Measurements from ENCODE around the gene NTF4.
A peak's percentile ranks its signal among the peaks of the same experiment; 100 is the strongest.

Gene NTF4, protein sequence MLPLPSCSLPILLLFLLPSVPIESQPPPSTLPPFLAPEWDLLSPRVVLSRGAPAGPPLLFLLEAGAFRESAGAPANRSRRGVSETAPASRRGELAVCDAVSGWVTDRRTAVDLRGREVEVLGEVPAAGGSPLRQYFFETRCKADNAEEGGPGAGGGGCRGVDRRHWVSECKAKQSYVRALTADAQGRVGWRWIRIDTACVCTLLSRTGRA

DNA sequence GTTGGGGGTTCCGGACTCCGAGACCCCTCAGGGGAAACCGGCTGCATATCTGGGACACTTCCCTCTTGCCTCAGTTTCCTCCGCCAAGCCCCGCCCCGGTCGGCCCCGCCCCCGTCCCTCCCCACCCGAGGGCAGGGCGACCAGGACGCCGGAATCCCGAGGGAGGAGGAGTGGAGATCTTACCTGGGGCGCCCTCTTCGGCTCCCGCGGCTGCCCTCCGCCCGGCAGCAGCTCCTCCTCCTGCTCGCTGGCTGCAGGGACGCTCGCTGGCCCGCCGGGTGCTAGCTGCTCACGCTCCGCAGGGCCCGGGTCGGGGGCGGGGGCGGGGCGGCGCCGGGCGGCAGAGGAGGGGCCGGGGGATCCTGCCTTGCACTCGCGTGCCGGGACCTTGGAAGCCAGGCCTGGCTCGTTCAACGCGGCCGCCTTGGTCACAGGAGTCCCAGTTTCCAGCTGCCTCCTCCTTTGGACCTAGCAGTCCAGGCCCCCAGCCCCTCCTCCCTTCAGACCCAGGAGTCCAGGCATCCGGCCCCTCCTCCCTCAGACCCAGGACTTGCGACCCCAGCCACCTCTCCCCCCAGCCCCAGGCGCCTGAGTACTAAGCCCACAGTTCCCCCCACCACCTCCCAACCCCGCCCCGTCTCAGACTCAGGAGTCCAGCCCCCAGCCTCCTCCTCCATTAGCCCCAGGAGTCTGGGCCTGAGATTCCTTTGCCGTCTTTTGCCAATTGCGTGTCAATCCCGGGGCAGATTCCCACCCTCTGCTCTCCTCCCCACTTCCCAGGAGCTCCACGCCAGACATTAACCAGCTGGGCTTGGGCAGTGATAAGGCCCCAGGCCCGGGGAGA is at the start of gene NTF4:
NTF4 (minus strand) TSS at position 51 of the 844 bp plus-strand sequence. CDS start 2,821 bp downstream, outside the sequence.
- no peak for DNase-seq (ENCODE audit: low read depth in 2 of 2)

DNA sequence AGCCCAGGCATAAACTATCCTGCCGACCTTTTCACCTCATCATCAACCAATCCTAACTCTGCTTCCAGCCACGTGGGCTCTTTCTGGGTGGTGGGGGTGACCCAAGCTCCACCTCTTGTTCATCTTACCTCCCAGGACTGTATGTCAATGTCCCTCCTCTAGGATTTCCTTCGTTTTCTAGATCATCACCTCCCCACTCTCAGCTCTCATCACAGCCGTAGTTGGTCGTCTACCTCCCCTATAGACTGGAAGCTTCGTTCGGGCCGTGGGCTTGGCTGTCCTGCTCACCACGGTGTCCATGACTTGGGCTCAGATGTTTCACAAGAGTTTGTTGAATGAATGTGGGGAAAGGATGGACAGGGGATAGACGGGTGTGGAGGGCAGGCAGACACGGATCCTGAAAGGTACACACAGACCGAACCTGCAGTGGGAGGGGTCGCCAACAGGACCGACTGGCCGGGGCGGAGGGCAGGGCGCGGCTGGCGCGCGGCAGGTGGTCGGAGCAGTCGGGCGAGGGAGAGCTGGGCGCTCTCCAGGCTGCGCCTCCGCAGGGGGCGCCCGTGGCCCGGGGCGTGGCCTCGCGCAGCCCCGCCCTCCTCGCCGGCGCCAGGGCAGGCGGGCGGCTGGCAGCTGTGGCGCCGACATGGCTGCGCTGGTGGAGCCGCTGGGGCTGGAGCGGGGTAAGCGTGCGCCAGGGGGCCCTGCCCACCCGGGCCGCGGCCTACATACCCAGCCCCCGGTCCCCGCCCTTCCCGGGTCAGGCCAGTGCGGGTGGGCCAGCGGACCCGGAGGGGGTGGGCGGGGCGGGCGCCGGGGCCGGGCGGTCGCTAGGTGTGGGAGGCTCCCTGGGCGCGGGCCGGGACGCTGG is 49.4 kb upstream of the NTF4 start, which contains the start of gene LIN7B:
LIN7B (plus strand) TSS at position 609 of the 868 bp plus-strand sequence; CDS start at position 644, 35 bp downstream.
- DNase-seq (ENCODE audit: low read depth in 2 of 2), result peak in 1 of 2 experiments; percentile 52

DNA sequence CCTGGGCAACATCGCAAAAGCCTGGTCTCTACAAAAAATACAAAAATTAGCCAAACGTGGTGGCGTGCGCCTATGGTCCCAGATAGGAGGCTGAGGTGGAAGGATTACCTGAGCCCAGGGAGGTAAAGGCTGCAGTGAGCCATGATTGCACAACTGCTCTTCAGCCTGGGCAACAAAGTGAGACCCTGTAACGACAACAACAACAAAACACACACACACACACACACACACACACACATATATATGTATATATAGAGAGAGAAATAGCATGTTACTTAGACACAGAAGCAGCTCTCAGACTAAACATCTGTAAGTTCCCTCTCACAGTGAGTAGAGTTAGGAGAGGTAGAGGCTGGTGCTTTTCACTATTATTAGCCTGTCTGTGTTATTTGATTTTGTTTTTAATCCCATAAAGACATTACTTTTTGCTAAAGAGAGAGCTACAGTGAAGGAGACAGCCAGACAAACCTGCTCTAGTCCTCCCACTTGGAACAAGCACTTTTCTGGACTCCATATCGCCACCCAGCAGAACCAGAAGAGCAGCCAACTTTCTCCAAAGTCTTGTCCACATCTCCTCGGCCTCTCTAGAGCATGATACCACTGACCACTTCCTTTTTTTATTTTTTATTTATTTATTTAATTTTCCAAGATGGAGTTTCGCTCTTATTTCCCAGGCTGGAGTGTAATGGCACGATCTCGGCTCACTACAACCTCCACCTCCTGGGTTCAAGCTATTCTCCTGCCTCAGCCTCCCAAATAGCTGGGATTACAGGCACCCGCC is 46.8 kb upstream of the NTF4 start:
- DNase-seq (ENCODE audit: low read depth in 2 of 2), result no peak

DNA sequence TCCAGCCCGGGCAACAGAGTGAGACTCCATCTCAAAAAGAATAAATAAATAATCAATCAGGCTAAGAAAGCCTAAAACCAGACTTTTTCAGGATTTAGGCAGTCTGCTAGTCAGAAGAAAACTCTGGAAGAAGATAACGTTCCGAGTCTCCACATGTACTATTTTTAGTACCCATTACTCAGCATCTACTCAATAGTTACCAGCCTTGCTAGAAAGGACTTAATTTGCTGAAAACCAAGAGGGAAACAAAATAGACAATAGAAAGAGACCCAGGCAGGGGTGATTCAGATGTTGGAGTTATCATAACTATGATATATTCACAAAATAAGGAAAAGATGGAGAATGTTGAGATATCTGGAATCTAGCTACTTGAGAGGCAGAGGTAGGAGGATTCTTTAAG is 45.9 kb upstream of the NTF4 start:
- DNase-seq (ENCODE audit: low read depth in 2 of 2), result no peak

DNA sequence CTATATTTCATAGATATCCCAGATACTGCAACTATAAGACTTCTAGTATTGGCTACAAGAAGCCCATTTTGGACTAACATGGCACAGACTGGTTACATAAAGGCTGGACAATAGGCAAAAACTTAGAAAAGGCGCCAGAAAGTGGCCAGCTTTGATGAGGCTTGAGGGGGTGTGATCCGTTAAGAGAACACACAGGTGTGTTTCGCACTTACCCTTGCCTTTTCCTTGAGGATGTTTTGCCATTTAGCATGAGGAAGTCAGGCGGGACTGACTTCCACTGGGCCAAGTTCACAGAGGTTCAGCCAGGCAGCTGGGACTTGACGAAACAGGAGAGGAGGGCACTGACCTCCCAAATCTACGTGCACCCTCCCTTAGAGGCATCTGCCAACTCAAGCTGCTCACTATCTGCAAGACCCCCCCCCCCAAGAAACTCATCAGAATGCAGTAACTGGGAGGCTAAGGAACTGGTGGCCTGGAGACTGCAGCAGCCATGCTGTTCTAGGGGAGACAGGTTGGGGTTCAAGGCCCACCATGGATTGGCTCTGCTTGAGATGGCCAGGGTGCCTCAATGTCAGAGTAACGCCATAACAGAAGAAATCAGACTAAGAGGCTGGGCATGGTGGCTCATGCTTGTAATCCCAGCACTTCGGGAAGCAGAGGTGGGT is 45.1 kb upstream of the NTF4 start:
- DNase-seq (ENCODE audit: low read depth in 2 of 2), result no peak

DNA sequence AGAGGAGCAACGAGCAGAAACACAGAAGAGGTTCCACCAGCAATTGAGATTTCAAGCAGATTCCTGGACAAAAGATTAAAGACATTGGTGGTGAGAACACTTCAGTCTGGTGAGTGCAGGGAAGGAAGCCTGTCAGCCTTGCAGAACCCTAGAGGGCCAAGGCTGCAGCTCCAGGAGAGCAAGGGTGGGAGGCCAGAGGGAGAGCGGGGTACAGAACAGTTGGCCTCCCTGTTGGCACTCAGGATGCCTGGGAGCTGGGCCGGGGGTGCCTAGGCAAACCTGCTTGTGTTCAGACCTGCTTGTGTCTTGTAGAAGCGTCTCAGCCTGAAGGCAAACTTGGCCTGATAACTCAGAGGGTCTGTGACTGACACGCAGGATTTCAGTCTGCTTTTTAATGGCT is 44.4 kb upstream of the NTF4 start:
- no peak for DNase-seq (ENCODE audit: low read depth in 2 of 2)

DNA sequence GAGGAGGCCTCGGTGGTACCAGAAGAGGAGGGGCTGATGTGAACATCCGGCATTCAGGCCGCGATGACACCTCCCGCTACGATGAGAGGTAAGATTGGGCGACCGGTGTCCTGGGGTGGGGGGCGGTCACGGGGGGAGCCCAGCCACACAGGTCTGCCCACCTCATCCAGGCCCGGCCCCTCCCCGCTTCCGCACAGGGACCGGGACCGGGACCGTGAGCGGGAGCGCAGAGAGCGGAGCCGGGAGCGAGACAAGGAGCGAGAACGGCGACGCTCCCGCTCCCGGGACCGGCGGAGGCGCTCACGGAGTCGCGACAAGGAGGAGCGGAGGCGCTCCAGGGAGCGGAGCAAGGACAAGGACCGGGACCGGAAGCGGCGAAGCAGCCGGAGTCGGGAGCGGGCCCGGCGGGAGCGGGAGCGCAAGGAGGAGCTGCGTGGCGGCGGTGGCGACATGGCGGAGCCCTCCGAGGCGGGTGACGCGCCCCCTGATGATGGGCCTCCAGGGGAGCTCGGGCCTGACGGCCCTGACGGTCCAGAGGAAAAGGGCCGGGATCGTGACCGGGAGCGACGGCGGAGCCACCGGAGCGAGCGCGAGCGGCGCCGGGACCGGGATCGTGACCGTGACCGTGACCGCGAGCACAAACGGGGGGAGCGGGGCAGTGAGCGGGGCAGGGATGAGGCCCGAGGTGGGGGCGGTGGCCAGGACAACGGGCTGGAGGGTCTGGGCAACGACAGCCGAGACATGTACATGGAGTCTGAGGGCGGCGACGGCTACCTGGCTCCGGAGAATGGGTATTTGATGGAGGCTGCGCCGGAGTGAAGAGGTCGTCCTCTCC is 43.2 kb upstream of the NTF4 start:
- DNase-seq (ENCODE audit: low read depth in 2 of 2), result no peak

DNA sequence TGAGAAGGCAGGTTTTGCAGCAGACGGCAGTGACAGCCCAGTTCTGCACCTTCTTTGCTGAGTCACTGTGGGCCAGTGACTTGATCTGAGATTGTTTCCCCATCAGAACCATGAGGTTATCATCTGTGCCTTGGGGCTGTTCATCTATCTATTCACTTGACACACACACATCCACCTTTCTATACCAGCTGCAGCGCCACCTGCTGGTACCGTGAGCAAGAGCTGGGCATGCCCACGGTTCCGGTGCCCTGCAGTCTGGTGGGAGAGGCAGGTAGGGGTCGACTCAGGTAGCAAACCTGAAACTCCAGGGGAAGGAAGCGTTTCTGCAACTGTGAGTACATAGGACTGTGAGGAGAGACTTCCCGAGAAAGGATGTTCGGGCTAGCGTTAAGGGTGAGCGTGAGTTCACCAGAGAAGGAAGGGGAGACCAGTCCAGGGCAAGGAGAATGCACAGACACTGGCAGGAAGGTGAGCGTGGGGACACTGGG is 42.1 kb upstream of the NTF4 start:
- DNase-seq (ENCODE audit: low read depth in 2 of 2), result peak in 1 of 2 experiments; percentile 53

DNA sequence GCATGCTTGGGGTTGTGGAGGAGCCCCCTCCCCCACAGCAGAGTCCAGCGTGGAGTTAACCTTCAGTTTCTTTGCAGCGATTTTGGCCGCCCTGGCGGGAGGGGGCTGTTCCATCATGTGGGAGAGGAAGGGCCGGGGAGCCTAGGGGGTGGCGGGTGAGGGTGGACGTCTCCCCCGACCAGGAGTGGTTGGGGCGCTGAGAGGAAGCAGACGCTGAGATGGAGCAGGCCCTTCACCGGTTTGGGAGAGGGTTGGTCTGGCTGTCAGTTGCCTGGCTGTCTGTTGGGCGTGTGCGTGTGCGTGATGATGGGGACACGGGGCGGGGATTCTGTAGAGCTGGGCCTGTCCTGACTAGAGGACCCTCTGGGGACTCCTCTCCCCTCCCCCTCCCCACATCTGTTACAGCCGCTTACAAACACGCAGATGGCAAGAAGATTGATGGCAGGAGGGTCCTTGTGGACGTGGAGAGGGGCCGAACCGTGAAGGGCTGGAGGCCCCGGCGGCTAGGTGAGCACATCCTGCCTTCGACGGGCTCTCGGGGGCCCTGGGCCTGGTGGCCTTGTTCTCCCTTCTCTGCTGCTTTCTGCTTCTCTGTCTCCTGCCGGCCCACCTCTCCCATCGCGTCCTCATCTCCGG is 39.7 kb upstream of the NTF4 start:
- no peak for DNase-seq (ENCODE audit: low read depth in 2 of 2)

DNA sequence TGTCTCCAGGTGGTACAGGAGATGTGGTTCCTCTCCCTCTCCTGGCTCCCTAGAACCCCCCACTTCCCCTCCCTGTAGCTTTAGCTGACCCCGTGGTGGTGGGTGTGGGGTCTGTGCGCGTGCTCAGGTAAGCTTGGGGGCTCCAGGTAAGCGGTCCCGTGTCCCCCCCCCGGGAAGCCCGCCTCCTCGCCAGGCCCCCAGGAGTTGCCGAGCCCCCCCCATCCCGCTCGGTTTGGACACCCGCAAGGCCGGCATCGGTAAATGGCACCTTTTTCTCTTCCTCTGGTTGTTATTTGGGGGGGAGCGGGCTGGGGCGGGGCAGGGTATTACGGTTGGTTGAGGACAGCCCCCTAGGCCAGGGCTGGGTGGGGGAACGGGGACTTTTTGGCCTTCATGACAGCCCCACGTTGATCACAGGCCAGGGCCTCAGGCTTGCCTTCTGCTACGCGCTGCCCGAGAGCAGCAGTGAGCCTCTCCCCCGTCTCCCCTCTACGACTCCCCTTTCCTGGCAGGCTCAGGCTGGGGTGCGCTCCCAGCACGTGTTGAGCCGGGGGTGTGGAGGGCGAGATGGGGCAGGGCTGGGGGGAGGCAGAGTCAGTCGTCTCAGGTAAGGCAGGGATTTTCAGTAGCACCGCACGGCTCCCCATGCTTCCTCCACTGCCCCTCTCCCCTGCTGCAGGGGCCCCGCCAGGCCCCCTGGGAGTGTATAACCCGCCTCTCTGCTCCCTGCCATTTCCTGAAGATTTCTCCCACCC is 38.9 kb upstream of the NTF4 start:
- DNase-seq (ENCODE audit: low read depth in 2 of 2), result no peak

DNA sequence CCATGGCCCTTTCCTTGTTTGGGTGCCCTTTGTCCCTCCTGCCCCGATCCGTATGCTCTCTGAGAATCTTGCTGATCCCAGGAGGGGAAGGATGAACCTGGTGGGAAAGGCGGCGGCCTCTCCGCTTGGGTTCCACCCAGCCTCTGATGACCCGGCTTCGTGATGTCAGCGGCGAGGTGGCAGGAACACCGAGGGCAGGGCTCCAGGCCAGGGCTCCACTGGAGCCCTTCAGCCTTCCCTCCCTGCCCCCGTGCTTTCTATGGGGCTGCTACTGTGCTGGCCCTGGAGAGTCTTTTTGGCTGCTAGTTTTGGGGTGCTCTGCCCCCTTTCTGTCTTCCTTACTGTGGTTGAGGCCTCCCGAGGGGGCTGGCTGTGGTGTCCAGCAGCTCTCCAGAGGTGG is 37.7 kb upstream of the NTF4 start:
- DNase-seq (ENCODE audit: low read depth in 2 of 2), result no peak

DNA sequence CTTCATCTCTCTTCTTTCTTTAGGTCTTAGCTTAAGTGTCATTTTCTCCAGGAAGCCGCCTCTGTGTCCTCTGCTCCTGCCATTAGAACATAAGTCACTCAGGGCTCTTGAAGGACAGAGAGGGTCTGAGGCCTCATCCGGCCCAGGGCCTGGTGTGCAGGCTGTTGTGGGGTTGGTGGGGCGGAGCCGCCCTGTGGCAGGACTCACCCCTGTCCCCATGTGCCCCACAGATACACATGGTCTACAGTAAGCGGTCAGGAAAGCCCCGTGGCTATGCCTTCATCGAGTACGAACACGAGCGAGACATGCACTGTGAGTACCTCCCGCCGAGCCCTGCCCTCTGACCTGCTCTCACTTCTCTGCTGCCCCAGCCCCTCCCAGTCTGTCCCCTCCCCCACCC is 36.5 kb upstream of the NTF4 start:
- no peak for DNase-seq (ENCODE audit: low read depth in 2 of 2)

DNA sequence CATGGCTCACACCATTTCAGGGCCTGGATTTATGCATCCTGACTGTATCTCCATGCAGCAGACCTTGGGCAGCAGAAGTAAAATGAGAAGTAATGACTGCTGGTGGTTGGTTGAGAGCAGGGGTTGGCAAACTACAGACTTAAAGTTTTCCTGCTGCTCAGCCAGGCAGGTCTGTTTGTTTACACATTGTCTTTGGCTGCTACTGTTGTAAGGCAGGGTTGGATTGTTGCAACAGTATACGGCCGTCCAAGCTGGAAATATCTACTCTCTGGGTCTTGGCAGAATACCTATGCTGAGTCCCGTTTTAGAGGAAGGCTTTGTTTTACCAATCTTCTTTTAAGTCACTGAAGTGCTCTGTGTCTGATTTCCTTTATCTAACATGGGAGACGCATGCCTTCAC is 34.2 kb upstream of the NTF4 start:
- DNase-seq (ENCODE audit: low read depth in 2 of 2), result no peak

DNA sequence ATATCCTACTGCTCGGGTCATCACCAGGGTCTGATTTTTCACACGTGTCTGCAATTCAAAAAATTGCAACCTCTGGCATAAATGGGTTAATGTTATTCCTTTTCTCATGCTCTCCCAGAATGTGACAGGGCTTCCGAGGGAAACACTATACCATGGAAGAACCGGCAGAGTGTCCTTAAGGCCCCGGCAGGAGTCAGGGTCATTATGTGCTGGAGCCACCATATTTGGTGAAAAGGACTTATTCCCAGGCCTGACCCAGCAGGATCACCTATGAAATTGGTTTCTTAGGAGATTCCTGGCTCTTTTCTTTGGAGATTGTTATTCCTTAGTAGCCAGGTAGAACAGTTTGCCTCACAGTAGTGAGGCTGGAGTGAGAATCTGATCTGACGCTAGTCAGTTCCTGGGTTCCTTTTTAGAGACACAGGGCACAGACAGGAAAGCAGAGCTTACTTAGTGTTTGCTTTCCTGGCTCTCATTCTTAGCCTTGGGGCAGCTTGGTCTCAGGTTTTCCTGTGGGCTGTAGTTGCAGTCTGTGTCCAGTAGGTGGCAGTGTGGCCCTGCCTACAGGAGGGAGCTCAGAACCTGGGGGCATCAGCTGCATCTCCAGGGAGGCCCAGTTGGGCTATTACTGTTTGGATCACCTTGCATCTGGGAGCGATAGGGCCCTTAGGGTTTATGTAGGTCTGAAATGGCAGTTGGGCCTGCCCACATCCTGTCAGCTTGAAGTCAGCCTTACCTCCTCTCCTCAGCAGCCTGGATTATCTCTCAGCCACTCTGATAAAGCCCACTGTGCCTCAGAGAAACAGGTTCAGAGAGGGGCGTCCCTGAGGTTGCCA is 33.1 kb upstream of the NTF4 start:
- DNase-seq (ENCODE audit: low read depth in 2 of 2), result peak; percentile 43 to 57

DNA sequence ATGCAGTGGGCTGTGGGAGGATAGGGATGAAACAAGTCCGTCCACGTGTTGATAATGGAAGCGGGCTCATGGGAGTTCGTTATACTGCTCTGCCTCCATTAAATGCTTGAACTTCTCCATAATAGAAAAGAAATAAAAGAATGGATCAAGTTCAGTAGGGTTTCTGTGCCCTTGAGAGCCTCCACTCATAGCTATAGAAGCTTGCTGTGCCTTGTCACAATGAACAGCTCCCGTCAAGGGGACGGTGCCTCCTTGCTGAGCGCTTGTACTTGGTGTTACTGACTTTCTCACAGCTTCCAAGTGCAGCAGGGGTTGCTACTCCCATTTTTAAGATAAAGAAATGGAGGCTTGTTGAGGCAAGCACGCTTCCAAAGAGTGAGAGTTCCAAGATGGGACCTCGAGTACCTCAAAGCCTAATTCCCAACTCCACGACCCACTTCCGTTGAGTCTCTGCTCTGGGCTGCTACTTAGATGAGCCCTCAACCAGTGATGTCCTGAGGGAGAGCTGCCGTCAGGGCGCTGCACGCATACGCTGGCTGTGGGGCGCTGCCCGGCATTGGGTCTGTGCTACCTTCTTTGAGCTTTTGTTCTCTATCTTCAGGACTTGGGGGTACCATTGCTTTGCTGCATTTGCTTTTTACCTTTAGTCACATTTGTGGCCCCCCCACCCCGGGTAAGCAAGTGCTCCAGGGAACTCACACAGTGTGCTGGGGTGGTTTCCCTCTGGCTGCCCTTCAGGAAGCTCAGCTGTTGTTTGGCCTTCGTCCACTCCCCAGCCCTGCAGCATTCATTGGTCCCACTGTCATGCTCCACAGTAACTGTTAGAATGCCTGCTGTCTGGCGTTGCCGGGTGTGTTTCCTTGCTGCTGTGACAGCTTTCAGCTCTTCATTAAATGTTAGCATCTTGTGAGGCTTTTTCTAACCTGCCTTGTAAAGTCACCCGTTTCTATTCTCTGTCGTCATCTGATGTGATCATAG is 30.2 kb upstream of the NTF4 start:
- no peak for DNase-seq (ENCODE audit: low read depth in 2 of 2)

DNA sequence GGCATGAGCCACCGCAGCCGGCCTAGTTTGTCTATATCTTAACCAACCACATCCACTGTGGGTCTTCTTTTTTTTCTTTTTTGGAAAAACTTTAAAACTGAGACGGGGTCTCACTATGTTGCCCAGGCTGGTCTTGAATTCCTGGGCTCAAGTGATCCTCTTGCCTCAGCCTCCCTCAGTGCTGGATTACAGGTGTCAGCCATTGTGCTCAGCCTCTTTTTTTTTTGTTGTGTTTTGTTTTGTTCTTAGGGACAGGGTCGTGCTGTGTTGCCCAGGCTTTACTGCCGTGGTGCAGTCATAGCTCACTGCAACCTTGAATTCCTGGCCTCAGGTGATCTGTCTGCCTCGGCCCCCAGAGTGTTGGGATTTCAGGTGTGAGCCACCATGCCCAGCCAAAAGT is 28.1 kb upstream of the NTF4 start:
- no peak for DNase-seq (ENCODE audit: low read depth in 2 of 2)
